Activated CD4-positive, alpha-beta memory T cell treated with anti-CD3 and anti-CD28 coated beads, Interleukin-2, amount 10 ng/mL, durations not matched to agents 7 days and 5 days (primary cell): ENCODE measurements around the gene POLR3A. TPM values are rescaled to one million over a fixed set of nuclear protein-coding genes. Genes with fewer than 3 reads are reported as not detected.

Source experiments
- CTCF ChIA-PET: fragments of 350-600 bp; sonication (Branson Sonifier 250); formaldehyde crosslinking; loops from one replicate; lab custom pipeline; 2021; ENCODE audit warnings: antibody characterized with exemption, inconsistent platforms; lab: Charles Lee
- POLR2A ChIA-PET: fragments of 350-600 bp; sonication (Branson Sonifier 250); formaldehyde crosslinking; loops from one replicate; lab custom pipeline; 2021; ENCODE audit warnings: antibody characterized with exemption; lab: Charles Lee
- DNase-seq: peaks from one replicate; pipeline ENCODE4 v3.0.0-alpha.2; 2020
- H3K27ac Mint-ChIP-seq: one replicate; pipeline ENCODE4 v1.8.0; 2021; ENCODE audit warnings: mild to moderate bottlenecking, mixed read lengths
- H3K27me3 Mint-ChIP-seq: one replicate; pipeline ENCODE4 v1.8.0; 2021; ENCODE audit warnings: mixed read lengths
- H3K36me3 Mint-ChIP-seq: one replicate; pipeline ENCODE4 v1.8.0; 2021; ENCODE audit warnings: low read depth, mixed read lengths
- H3K4me1 Mint-ChIP-seq: one replicate; pipeline ENCODE4 v1.8.0; 2021; ENCODE audit warnings: mixed read lengths
- H3K4me3 Mint-ChIP-seq: one replicate; pipeline ENCODE4 v1.8.0; 2021; ENCODE audit warnings: mild to moderate bottlenecking, mixed read lengths
- H3K9me3 Mint-ChIP-seq: one replicate; pipeline ENCODE4 v1.8.0; 2021; ENCODE audit warnings: mixed read lengths
- total RNA-seq, 2 experiments: library from RNA; stranded (reverse); gene quantifications; one replicate each; pipeline ENCODE4 v1.2.3, GENCODE V29; 2021

Gene POLR3A
- total RNA-seq, 2 experiments from 2014 or later, result 16.6 to 16.8 TPM

- CTCF ChIA-PET, result no interaction called here
- Mint-ChIP-seq H3K27me3 (peaks cover 2% of the 10 kb centered on the region), H3K36me3 (no peaks in the 10 kb centered on the region), H3K4me3 (no peak overlapping the region), H3K27ac (no peak overlapping the region), H3K9me3 (no peaks in the 10 kb centered on the region), H3K4me1 (no peaks in the 10 kb centered on the region)
- POLR2A ChIA-PET, result interaction anchor here (0.8 kb wide), 1 partner anchor 173 kb away, joined by 3 read pairs; no protein-coding TSS in a partner anchor
- no peak for DNase-seq
Observed at GRCh38 chr10:77940225-77940624, 89.1 kb downstream of the POLR3A start.

GRCh38 chr10:77939561-77940001, 89.7 kb downstream of the POLR3A start:
- H3K27me3 Mint-ChIP-seq, result peaks cover 2% of the 10 kb centered on the region
- CTCF ChIA-PET, result no interaction called here
- POLR2A ChIA-PET, result interaction anchor here (0.8 kb wide), 1 partner anchor 172 kb away, joined by 3 read pairs; no protein-coding TSS in a partner anchor
- H3K36me3 Mint-ChIP-seq, result no peaks in the 10 kb centered on the region
- no peaks in the 10 kb centered on the region for H3K9me3 Mint-ChIP-seq
- DNase-seq, result no peak
- H3K27ac Mint-ChIP-seq, result no peak overlapping the region
- no peak overlapping the region for H3K4me3 Mint-ChIP-seq
- no peaks in the 10 kb centered on the region for H3K4me1 Mint-ChIP-seq

GRCh38 chr10:77936697-77937567, 92.4 kb downstream of the POLR3A start:
- Mint-ChIP-seq H3K4me1 (no peaks in the 10 kb centered on the region), H3K4me3 (no peak overlapping the region), H3K36me3 (no peaks in the 10 kb centered on the region), H3K9me3 (no peaks in the 10 kb centered on the region), H3K27ac (no peak overlapping the region), H3K27me3 (peaks cover 2% of the 10 kb centered on the region)
- DNase-seq, result no peak
- CTCF ChIA-PET, result interaction anchor here (0.7 kb wide), 2 partner anchors 13 to 33 kb away, joined by 3 read pairs; no protein-coding TSS in a partner anchor
- POLR2A ChIA-PET, result no interaction called here

GRCh38 chr10:77932016-77932715, 97.1 kb downstream of the POLR3A start:
- ChIA-PET CTCF (no interaction called here), POLR2A (no interaction called here)
- Mint-ChIP-seq H3K36me3 (no peaks in the 10 kb centered on the region), H3K27me3 (peaks cover 33% of the 10 kb centered on the region), H3K9me3 (no peaks in the 10 kb centered on the region), H3K27ac (no peak overlapping the region), H3K4me1 (peaks cover 7% of the 10 kb centered on the region), H3K4me3 (no peak overlapping the region)
- no peak for DNase-seq

- CTCF ChIA-PET, result no interaction called here
- POLR2A ChIA-PET, result no interaction called here
- Mint-ChIP-seq H3K27me3 (peaks cover 46% of the 10 kb centered on the region), H3K9me3 (no peaks in the 10 kb centered on the region), H3K27ac (no peak overlapping the region), H3K36me3 (no peaks in the 10 kb centered on the region), H3K4me1 (peaks cover 12% of the 10 kb centered on the region), H3K4me3 (peak overlapping the region; percentile 69)
- no peak for DNase-seq
Observed at GRCh38 chr10:77927402-77928246, 101.7 kb downstream of the POLR3A start.

- H3K4me1 Mint-ChIP-seq, result peaks cover 12% of the 10 kb centered on the region
- POLR2A ChIA-PET, result interaction anchor here (1.0 kb wide), 1 partner anchor 53 kb away, joined by 3 read pairs; no protein-coding TSS in a partner anchor
Observed at GRCh38 chr10:77926566-77927401, 102.5 kb downstream of the POLR3A start, which contains the start of gene DLG5. TSS of gene DLG5 (minus strand) at chr10:77926755. CDS start at chr10:77926520, 235 bp downstream.

GRCh38 chr10:77925795-77926565, 103.3 kb downstream of the POLR3A start:
- Mint-ChIP-seq H3K27ac (no peak overlapping the region), H3K36me3 (no peaks in the 10 kb centered on the region), H3K4me3 (peak overlapping the region; percentile 48), H3K4me1 (peaks cover 12% of the 10 kb centered on the region), H3K27me3 (peaks cover 41% of the 10 kb centered on the region), H3K9me3 (no peaks in the 10 kb centered on the region)
- POLR2A ChIA-PET, result interaction anchor here (1.0 kb wide), 1 partner anchor 52 kb away, joined by 3 read pairs; no protein-coding TSS in a partner anchor
- peak; percentile 35 for DNase-seq
- CTCF ChIA-PET, result no interaction called here

More at GRCh38 chr10:77926566-77927401, 102.5 kb downstream of the POLR3A start, which contains the start of gene DLG5:
- DNase-seq, result peak; percentile 33
- H3K9me3 Mint-ChIP-seq, result no peaks in the 10 kb centered on the region
- H3K4me3 Mint-ChIP-seq, result peak within 1 kb of the TSS; percentile 69
- peaks cover 46% of the 10 kb centered on the region for H3K27me3 Mint-ChIP-seq
- CTCF ChIA-PET, result no interaction called here
- H3K27ac Mint-ChIP-seq, result no peak within 1 kb of the TSS
- no peaks in the 10 kb centered on the region for H3K36me3 Mint-ChIP-seq

GRCh38 chr10:77925410-77925794, 103.9 kb downstream of the POLR3A start:
- DNase-seq, result no peak
- Mint-ChIP-seq H3K36me3 (no peaks in the 10 kb centered on the region), H3K27me3 (peaks cover 41% of the 10 kb centered on the region), H3K9me3 (no peaks in the 10 kb centered on the region), H3K27ac (no peak overlapping the region), H3K4me1 (peaks cover 12% of the 10 kb centered on the region), H3K4me3 (peak overlapping the region; percentile 48)
- POLR2A ChIA-PET, result interaction anchor here (1.0 kb wide), 1 partner anchor 52 kb away, joined by 3 read pairs; no protein-coding TSS in a partner anchor
- CTCF ChIA-PET, result no interaction called here

- H3K4me1 Mint-ChIP-seq, result peaks cover 11% of the 10 kb centered on the region
- no peak overlapping the region for H3K27ac Mint-ChIP-seq
- DNase-seq, result no peak
- CTCF ChIA-PET, result interaction anchor here (0.7 kb wide), 1 partner anchor 78 kb away, joined by 3 read pairs; no protein-coding TSS in a partner anchor
- H3K9me3 Mint-ChIP-seq, result no peaks in the 10 kb centered on the region
- POLR2A ChIA-PET, result no interaction called here
- no peaks in the 10 kb centered on the region for H3K36me3 Mint-ChIP-seq
- H3K27me3 Mint-ChIP-seq, result peaks cover 22% of the 10 kb centered on the region
- H3K4me3 Mint-ChIP-seq, result no peak overlapping the region
Observed at GRCh38 chr10:77922566-77923179, 106.6 kb downstream of the POLR3A start.

GRCh38 chr10:77922055-77922454, 107.3 kb downstream of the POLR3A start:
- Mint-ChIP-seq H3K27me3 (peaks cover 17% of the 10 kb centered on the region), H3K36me3 (no peaks in the 10 kb centered on the region), H3K27ac (no peak overlapping the region), H3K4me3 (no peak overlapping the region), H3K4me1 (peaks cover 5% of the 10 kb centered on the region), H3K9me3 (no peaks in the 10 kb centered on the region)
- CTCF ChIA-PET, result no interaction called here
- DNase-seq, result no peak
- POLR2A ChIA-PET, result no interaction called here

GRCh38 chr10:77921395-77921794, 107.9 kb downstream of the POLR3A start:
- no peaks in the 10 kb centered on the region for H3K9me3 Mint-ChIP-seq
- no peak overlapping the region for H3K4me3 Mint-ChIP-seq
- CTCF ChIA-PET, result no interaction called here
- no peak overlapping the region for H3K27ac Mint-ChIP-seq
- H3K4me1 Mint-ChIP-seq, result peaks cover 5% of the 10 kb centered on the region
- POLR2A ChIA-PET, result no interaction called here
- no peaks in the 10 kb centered on the region for H3K36me3 Mint-ChIP-seq
- peaks cover 17% of the 10 kb centered on the region for H3K27me3 Mint-ChIP-seq
- no peak for DNase-seq
